NCI-H524 (cell line): ENCODE measurements around the gene UST.

Experiments used
- DNase-seq, 2 experiments: peaks; one replicate each; lab custom pipeline; 2025; lab: John Stamatoyannopoulos, UW

Gene UST

GRCh38 chr6:148746363-148747144, at the start of gene UST:
Gene UST (plus strand): TSS chr6:148747030. CDS start chr6:148747431, 401 bp downstream.
- DNase-seq: peak; percentile 78 to 81

DNA sequence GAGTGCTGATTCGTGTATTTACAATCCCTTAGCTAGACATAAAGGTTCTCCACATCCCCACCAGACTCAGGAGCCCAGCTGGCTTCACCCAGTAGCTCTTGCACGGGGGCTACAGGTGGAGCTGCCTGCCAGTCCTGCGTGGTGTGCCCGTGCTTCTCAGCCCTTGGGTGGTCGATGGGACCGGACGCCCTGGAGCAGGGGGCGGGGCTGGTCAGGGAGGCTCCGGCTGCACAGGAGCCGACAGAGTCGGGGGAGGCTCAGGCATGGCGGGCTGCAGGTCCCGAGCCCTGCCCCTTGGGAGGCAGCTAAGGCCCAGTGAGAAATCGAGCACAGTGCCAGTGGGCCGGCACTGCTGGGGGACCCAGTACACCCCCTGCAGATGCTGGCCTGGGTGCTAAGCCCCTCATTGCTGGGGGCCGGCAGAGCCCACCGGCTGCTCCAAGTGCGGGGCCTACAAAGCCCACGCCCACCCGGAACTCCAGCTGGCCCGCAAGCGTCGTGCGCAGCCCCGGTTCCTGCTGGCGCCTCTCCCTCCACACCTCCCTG, 48.9 kb upstream of the UST start:
- no peak for DNase-seq

DNA sequence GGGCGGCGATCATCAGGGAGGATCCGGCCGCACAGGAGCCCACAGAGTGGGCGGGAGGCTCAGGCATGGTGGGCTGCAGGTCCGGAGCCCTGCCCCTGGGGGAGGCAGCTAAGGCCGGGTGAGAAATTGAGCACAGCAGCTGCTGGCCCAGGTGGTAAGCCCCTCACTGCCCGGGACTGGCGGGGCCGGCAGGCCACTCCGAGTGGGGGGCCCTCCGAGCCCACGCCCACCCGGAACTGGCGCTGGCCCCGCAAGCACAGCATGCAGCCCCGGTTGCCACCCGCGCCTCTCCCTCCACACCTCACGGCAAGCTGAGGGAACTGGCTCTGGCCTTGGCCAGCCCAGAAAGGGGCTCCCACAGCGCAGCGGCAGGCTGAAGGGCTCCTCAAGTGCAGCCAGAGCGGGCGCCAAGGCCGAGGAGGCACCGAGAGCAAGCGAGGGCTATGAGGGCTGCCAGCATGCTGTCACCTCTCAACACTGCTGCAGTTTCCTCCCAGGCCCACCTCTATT, 48.1 kb upstream of the UST start:
- no peak for DNase-seq

GRCh38 chr6:148700047-148700715, 46.6 kb upstream of the UST start:
- no peak for DNase-seq

GRCh38 chr6:148700741-148701311, 46.0 kb upstream of the UST start:
- DNase-seq: no peak

- no peak for DNase-seq
Observed at GRCh38 chr6:148701375-148701774, 45.5 kb upstream of the UST start.

DNA sequence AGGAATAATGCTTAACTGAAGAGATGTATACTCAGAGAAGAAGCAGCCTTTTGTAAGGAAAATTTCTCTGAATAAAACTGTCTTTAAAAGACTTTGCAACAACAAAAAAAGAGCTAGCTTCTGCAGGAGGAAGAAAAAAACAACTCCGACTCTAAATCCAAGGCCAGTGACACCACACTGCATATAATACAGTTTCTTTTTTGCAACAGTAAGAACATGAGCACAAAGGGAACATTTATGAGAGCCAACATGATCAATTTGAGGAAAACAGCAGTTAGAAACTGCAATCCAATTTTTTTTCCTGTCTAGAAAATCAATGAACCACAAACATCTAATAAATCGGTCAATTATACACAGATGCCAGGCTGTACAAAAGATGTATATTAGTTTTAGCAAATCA, 42.9 kb upstream of the UST start:
- no peak for DNase-seq

- DNase-seq: peak; percentile 13 to 60
Observed at GRCh38 chr6:148704400-148705246, 42.2 kb upstream of the UST start.

- no peak for DNase-seq
Observed at GRCh38 chr6:148708707-148709106, 38.1 kb upstream of the UST start.

- DNase-seq: no peak
Observed at GRCh38 chr6:148709577-148709976, 37.3 kb upstream of the UST start.

DNA sequence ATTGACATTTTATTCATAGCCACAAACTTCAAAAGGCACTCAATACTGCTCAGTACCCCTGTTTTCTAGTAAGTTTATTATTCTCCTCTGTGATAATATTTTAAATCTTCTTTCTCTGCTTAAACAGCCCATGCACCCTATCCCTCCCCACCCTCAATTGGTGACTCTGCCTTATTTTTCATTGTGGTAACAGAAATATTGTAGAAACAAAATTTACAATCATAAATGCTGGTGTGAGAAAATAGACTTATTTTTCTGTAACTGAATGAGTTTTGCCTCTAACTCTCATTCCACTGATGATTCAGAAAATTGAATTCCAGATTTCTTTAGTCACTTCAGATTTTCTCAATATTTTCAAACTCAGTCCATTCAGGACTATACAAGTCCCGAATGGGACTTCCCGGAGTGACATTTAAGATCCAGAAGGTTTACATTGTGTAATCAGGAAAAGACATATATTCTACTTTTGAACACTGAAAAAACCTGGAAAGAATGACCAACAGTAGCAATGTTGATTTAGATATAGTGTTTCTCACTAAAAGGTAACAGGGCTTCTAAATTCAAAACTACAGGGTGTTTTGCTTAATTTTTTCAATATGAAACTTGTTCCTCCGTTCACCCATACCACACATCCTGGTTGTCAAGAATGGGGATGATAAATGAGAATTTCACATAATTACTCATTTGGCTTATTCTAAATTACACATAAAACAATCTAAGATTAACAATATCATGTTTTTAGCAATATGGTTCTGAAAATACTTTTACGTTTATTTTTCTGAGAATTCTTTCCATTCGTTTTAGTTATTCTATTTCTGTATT, 34.8 kb upstream of the UST start:
- no peak for DNase-seq

- no peak for DNase-seq
Observed at GRCh38 chr6:148713033-148713738, 33.6 kb upstream of the UST start.

DNA sequence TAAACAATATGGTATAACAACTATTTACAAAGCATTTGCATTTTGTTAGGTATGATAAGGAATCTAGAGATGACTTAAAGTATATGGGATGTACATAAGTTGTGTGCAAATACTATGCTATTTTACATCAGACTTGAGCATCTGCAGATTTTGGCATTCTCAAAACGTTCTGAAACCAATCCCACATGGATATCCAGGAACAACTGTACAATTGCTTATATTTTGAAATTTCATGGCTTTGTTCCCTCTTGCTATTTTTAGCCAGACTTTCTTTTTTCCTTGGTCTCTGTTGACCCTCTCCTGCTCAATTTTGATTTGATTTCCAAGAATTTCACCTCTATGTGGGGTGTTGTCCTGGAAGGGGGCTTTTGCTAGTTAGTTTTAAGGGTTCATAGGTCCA, 32.9 kb upstream of the UST start:
- no peak for DNase-seq

DNA sequence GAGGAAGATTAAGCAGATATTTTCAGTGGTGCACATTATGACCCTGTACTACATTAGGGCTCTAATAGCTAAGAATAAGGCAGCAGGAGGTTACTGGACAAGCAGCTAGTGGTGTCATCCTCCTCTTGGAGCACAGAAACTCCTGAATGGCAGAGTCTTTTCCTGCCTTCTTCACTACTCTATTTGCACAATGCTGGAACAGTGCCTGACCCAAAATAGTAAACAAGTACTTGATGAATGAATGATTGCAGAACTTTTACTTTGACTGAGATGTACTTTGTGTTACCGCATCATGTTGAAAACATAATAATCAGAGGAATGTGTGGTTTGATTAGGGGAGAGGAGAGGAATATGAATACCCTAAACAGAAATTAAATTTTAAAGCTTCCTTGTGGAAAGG, 30.0 kb upstream of the UST start:
- DNase-seq: no peak

DNA sequence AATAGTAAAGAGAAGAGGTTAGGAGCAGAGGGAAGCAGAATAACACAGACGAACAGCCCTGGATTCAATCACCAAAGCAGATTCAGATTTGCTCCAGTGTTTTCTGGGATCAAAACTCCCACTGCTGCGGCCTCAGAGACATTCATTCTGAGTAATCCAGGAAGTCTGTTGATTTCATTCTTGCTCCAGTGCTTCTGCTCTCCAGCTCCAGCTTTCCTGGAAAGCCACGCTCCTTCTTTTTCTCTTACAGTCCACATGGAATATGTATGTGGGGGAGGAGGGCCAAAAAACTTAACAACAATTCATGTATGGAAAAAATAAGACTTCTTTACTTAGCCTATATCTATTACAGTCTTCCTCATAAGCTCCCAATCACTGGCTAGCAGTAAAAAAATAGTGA, 26.4 kb upstream of the UST start:
- DNase-seq: no peak

- DNase-seq: no peak
Observed at GRCh38 chr6:148720897-148721296, 25.9 kb upstream of the UST start.

GRCh38 chr6:148723484-148723883, 23.3 kb upstream of the UST start:
- no peak for DNase-seq

GRCh38 chr6:148724428-148724827, 22.4 kb upstream of the UST start:
- DNase-seq: no peak

GRCh38 chr6:148727104-148727503, 19.7 kb upstream of the UST start:
- no peak for DNase-seq

- no peak for DNase-seq
Observed at GRCh38 chr6:148735989-148736388, 10.8 kb upstream of the UST start.
